C4-2B (cell line): ENCODE results near the gene LINGO1.

Source experiments
- H3K27ac ChIP-seq: fragments of 450-650 bp; 2 replicates; pipeline ENCODE4 v1.5.1; 2017
- CTCF ChIP-seq: fragments of 450-650 bp; conservative IDR thresholded peaks from 2 replicates; pipeline ENCODE4 v1.5.1; 2017; ENCODE audit warnings: mild to moderate bottlenecking
- ZFX ChIP-seq: fragments of 450-650 bp; IDR thresholded peaks from 2 replicates; pipeline ENCODE4 v1.6.1; 2017

LINGO1 gene

GRCh38 chr15:77571741-77572140, 61.0 kb downstream of the LINGO1 start:
- TF ChIP-seq CTCF (no peak), ZFX (no peak)
- H3K27ac ChIP-seq: no peak overlapping the region

DNA sequence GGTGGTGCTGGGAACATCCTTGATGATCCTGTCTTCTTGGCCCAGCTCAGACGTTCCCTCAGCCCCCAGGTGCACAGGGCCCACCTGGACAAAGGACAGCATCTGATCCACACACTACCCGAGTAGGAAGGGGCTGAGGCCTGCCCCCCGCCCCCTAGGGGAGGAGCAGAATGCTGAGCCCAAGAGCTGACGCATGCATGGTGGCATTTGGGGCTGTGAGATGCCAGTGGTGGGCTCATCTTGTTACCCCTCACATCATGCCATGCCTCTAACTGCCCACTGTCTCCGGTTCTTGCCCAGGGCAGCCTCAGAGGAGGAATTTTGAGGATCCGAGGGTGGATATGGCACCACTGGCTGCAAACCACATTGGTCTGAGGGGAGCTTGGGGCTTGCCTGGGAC, 61.5 kb downstream of the LINGO1 start:
- H3K27ac ChIP-seq: no peak overlapping the region
- TF ChIP-seq ZFX (no peak), CTCF (no peak)

DNA sequence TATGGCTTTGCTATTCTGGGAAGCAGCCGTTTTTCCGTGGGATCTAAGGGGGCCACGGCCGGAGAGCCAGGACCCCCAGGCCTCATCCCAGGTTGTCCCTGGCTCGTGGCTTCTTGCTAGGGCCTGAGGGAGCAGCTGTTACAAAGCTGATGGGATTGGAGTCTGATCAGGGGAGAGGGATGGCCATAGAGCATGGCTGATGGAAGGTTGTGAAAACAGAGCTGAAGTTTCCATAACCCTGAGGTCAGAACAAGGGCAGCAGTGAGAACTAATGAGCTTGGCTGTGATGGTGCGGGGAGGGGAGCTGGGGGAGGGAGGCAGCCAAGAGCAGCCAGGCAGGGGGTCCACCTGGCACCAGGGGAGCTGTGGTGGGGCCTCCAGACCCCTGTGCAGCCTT, 63.0 kb downstream of the LINGO1 start:
- H3K27ac ChIP-seq: no peak overlapping the region
- TF ChIP-seq CTCF: no peak

- H3K27ac ChIP-seq: no peak overlapping the region
- no peak for TF ChIP-seq ZFX
- TF ChIP-seq CTCF: no peak
Measured at GRCh38 chr15:77568973-77569728, 63.6 kb downstream of the LINGO1 start.

- H3K27ac ChIP-seq: no peak overlapping the region
Measured at GRCh38 chr15:77568014-77568972, 64.4 kb downstream of the LINGO1 start.

GRCh38 chr15:77567202-77567601, 65.5 kb downstream of the LINGO1 start:
- no peak overlapping the region for H3K27ac ChIP-seq
- TF ChIP-seq ZFX: no peak
- no peak for TF ChIP-seq CTCF

More at GRCh38 chr15:77568014-77568972, 64.4 kb downstream of the LINGO1 start:
- TF ChIP-seq ZFX (no peak), CTCF (no peak)

GRCh38 chr15:77566092-77566491, 66.6 kb downstream of the LINGO1 start:
- TF ChIP-seq ZFX: no peak
- TF ChIP-seq CTCF: no peak
- H3K27ac ChIP-seq: no peak overlapping the region
